SH-SY5Y (cell line): ENCODE measurements around the gene WNK1.

ENCODE experiments used
- GATA2 ChIP-seq: IDR thresholded peaks from 2 replicates; pipeline ENCODE4 v1.6.1; 2011; ENCODE audit warnings: mild to moderate bottlenecking, low read depth, low read length
- GATA3 ChIP-seq: IDR thresholded peaks from 2 replicates; pipeline ENCODE4 v1.6.1; 2011; ENCODE audit warnings: low read depth, mild to moderate bottlenecking, low read length, moderate library complexity

- TF ChIP-seq GATA2 (no peak), GATA3 (no peak)
Measured at GRCh38 chr12:873954-874353, 121.6 kb downstream of the WNK1 start.
